NK-92 (cell line): ENCODE results near the gene KANK4.
"Not testable (repeated sequence)": the region's sequence is repeated elsewhere in the genome, so short reads cannot be mapped to it uniquely, and the experiment has no call there.

ENCODE experiments used
- DNase-seq: peaks from one replicate; lab custom pipeline; 2025; ENCODE audit not compliant: unreplicated experiment; lab: John Stamatoyannopoulos, UW

KANK4 gene

DNA sequence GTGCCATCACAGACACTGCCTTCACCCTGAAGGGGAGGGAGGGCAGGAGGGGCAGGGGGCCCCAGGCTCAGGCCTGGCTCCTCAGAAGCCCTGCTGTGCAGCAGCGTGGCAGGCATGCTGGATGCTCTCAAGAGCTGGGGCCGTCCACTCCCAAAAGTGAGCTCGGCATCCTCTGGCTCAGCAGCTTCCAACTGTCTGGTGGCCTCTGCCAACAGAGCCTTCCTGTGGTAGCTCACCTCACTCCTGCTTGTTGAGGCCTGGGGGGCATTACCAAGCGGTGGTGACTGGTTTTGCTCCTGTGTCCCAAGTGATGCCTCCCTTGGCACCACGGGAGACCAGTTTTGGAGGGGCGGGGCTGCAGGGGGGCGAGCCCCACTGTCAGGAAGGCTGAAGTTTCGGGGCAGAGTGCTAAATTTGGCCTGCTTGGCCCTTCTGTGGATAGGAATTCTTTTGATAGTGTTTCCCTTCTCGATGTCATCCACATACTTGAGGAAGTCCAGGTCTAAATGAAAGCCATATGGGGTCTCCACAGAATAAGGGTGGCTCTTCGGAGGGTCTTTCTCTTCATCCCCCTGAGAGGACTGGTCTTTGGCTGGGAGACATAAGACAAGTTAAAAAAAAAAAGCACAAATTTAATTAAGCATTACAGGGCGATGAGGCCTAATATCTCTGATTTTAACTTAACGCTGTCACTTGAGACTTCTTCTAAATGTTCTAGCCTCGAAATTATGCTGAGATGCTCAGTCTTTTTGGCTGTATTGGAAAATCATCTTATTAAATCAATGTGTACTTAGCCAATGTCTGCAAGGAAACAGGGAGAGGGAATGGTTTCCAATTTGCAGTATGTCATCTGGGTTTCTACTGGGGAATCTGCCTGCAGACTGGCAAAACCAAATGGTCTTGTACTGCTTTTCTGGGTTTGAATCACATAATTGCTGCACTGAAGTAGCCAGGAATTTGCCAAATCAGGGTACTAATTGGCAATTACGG, 44.4 kb downstream of the KANK4 start:
- DNase-seq: no peak

- DNase-seq: no peak
Measured at GRCh38 chr1:62273953-62274352, 45.3 kb downstream of the KANK4 start.

- DNase-seq: no peak
Measured at GRCh38 chr1:62271948-62272728, 47.1 kb downstream of the KANK4 start.

GRCh38 chr1:62271134-62271533, 48.1 kb downstream of the KANK4 start:
- DNase-seq: no peak

GRCh38 chr1:62269851-62270495, 49.3 kb downstream of the KANK4 start:
- DNase-seq: no peak

GRCh38 chr1:62269439-62269838, 49.8 kb downstream of the KANK4 start:
- no peak for DNase-seq

DNA sequence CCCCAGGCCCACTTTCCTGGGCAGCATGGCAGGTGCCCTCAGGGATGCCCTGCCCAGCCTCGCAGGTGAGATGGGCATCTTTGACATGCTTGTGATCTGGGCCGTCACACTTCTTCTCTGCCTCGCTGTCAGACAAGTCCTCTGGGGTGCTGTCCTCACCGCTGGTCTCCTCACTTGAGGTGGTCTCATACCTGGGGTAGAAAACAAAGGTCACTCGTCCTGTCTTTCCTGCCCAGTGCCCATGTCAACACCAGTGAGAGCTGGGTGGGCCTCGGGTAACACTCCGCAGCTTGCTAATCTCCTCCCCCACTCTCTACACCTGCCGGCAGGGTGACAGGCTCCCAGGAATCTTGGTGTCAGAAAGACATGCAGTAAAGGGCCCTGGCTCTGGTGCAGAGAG, 50.9 kb downstream of the KANK4 start:
- DNase-seq: no peak

GRCh38 chr1:62265956-62266935, 53.0 kb downstream of the KANK4 start:
- DNase-seq: no peak

- DNase-seq: no peak
Measured at GRCh38 chr1:62263814-62264353, 55.4 kb downstream of the KANK4 start.

- no peak for DNase-seq
Measured at GRCh38 chr1:62263006-62263813, 56.0 kb downstream of the KANK4 start.

GRCh38 chr1:62260688-62261087, 58.5 kb downstream of the KANK4 start:
- DNase-seq: no peak

GRCh38 chr1:62259551-62259950, 59.7 kb downstream of the KANK4 start:
- DNase-seq: no peak

GRCh38 chr1:62250126-62250726, 69.0 kb downstream of the KANK4 start:
- DNase-seq: no peak

- no peak for DNase-seq
Measured at GRCh38 chr1:62247391-62248168, 71.7 kb downstream of the KANK4 start.

DNA sequence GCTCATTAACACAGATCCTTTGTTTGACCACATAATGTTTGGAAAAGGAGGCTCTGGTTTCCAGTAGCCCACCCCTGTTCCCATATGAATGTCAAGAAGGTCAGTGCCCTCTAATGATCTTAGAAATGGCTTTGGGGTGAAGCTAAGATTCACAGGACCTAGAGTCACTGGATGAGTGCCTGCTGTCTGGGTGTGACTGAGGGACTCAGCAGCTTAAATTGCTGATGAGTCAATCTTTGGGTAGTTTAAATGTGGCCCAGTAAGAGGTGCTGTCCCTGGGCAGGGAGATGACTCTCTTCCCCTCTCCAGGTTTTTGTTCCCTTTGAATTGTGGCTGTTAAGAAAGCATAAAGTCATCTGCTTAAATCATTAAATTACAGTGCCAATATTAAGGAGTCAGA, 74.0 kb downstream of the KANK4 start:
- DNase-seq: no peak

- not testable (repeated sequence) for DNase-seq
Measured at GRCh38 chr1:62244380-62244779, 74.9 kb downstream of the KANK4 start.

- DNase-seq: no peak
Measured at GRCh38 chr1:62241371-62242131, 77.7 kb downstream of the KANK4 start.
